ENCODE results near the gene FSTL4.

The FSTL4 gene

DNA sequence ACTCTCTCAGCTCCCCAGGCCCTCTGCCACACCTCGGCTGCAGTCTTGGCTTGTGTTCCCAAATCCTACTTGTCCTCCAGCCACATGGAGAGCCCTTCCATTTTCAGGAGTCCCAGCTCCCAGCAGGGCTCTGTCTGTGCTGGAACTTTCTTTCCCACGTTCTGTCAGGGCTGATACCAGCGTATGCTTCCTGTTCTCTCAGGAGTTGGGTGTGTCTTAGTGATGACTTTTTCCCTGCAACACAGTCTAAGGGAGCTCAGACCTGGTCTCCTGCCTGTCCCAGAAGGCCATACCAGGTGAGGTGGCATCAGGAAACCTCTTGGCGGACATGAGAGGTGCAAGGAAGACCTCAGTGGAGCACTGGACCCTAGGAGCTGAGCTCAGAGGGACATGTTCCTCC lies 334.0 kb downstream of the FSTL4 start:
- DNase-seq, result no peak

GRCh38 chr5:133277744-133278143 lies 334.6 kb downstream of the FSTL4 start:
- DNase-seq, result no peak

GRCh38 chr5:133276171-133276570 lies 336.2 kb downstream of the FSTL4 start:
- no peak for DNase-seq

DNA sequence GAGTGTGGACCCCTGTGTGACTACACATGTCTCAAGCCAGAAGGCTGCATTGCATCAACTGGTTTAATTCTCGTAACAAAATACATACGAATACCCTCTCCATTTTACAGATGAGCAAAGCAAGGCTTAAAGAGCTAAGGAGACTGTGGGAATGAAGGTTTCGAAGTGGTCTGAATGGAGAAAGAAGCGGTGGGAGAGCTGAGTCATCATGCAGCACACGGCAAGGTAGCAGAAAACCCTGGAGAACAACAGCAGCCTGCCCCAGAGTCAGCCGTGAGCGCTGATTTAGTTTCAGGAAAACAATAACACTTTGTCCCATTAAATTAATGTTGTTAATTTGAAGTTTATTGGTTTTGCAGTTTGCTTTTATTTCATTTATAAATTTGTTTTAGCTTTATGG lies 336.7 kb downstream of the FSTL4 start:
- no peak for DNase-seq

DNA sequence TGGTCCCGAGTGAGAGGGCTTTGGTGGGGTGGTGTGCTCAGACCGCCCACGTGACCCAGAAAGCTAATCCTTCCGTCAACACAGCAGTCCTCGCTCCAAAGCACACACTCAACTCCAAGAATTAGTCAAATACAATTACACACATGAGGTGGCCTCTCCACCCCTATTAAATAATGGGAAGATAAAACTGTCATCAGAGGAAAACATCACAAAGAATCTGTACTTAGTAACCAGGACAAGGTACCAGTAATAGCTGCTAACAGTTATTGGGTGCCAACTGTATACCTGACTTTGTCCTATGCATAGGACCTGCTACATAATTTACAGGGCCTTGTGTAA lies 337.8 kb downstream of the FSTL4 start:
- DNase-seq, result no peak

GRCh38 chr5:133273661-133274596 lies 338.4 kb downstream of the FSTL4 start:
- no peak for DNase-seq

GRCh38 chr5:133272345-133272744 lies 340.0 kb downstream of the FSTL4 start:
- no peak for DNase-seq

DNA sequence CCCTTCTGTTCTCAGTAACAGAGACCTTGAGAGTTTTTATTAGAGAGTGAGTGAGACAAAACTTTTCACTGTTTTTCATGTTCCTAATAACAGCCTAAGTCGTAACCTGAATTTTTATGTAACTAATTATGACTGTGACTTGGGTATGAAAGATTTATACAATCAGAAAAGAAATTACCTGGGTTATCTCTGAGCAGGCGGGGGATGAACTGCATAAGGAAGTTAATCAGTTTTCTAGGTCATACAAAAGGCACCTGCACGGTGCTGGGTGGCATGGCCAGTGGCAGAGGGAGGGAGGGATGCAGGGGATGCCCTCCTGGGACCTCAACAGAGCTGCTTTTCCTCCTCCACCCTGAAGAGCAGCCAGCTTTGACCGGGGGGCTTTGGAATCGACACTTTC lies 340.7 kb downstream of the FSTL4 start:
- no peak for DNase-seq

GRCh38 chr5:133269691-133270090 lies 342.6 kb downstream of the FSTL4 start:
- DNase-seq, result no peak

GRCh38 chr5:133267601-133268000 lies 344.7 kb downstream of the FSTL4 start:
- DNase-seq, result no peak

DNA sequence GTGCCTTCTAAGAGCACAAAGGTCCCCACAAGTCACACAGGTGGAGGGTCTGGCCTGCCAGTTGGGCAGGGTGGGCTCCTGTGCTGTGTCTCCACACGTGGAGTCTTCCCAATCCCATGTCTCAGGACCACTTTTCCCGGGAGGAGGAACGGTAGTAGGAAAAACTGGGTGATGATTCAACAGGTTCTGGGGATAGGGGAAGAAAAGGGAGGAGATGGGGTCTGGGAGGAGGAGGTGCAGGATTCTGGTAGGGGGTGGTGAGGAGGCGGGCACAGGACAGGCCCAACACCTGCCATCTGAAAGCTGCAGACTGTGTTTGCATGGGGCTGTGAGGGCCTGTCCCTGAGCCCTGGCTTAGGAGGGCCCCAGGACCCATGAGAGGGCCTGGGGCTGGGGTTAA lies 345.4 kb downstream of the FSTL4 start:
- no peak for DNase-seq

GRCh38 chr5:133266527-133266878 lies 345.8 kb downstream of the FSTL4 start:
- DNase-seq, result no peak

- DNase-seq, result no peak
Observed at GRCh38 chr5:133265720-133266526, 346.4 kb downstream of the FSTL4 start.

DNA sequence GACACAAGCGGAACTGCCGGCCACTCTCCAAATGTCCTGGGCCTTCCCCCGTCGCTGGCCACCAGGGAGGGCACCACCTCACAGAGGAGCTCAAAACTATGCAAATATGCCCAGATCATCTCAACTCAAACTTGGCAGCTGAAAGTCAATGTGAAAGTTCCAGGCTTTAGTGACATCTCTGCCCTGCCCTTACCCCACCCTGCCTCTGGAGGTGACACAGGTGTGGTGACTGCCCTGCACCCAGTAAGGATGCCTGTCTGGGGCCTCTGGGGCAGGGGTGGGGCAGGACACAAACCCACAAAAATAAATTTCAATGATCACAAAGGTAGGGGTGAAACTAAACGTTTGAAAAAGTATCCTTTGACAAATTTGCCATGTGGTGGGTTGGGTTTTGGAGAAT lies 347.1 kb downstream of the FSTL4 start:
- no peak for DNase-seq

- no peak for DNase-seq
Observed at GRCh38 chr5:133262690-133263089, 349.7 kb downstream of the FSTL4 start.

DNA sequence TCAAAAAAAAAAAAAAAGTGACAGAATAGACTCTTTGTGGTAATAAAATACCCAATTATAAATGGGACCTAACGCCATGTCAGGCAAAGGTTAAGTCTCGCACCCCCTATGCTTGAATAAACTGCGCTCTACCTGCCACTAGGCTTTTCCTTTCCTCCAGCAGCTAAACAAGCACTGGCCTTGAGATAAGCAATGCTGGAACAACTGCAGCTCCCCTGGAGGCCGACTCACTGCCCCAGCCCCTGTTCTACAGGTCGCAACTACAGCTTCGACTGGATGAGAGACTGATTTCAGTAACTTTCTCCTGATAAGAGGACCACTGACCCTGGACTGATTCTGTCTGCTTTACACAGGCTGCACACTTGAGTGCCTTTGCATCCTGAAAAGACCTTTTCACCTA lies 350.3 kb downstream of the FSTL4 start:
- DNase-seq, result no peak

- no peak for DNase-seq
Observed at GRCh38 chr5:133260715-133261114, 351.6 kb downstream of the FSTL4 start.

DNA sequence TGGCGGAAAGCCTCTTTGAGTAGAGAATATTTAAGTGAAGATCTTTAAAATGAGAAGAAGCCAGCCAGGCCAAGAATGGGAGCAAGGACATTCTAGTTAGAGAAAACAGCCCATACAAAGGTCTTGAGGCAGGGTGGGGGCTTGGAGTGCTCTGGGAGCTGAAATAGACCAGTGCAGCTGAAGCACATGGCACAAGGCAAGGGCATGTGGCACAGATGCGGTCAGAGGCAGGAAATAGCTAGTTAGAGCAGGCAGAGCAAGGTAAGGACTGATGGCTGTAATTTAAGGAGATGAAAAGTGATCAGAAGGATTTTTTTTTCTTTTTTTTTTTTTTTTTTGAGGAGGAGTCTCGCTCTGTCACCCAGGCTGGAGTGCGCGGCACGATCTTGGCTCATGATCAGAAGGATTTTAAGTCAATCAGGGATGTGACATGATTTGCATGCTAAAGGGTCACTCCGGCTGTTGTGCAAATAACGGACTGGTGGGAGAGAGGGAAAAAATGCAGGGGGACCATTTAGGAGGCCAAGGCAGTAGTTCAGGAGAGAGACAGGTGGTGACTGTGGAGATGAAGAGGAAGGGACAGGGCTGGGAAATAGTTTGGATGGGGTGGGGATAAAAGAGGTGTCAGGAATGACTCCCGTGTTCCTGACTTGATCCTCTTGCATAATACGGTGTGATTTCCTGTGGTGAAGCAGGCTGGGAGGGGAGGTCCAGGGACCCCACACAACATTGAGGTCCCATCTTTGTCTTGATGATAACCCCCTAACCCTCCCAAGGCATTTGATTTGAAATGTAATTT lies 352.9 kb downstream of the FSTL4 start:
- DNase-seq, result no peak

- no peak for DNase-seq
Observed at GRCh38 chr5:133257977-133258376, 354.4 kb downstream of the FSTL4 start.

DNA sequence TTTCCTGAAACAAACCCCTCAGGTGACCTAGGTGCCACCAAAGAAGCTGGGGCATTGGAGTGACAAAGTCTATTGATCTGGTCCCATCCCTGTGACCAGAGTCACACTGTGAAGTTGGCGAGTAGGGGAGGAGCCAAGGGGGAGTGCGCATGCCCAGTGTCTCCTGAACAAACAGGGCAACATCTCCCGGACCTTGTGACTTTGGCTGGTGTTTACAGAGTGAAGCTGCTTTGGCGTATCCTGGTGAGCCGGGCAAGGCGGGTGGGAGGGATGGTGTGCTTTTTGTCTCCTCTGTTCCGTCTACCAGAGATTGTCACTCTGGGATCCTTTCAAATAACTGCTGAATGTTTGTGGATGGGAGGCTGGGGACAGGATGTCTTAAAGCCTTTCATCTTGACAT lies 356.1 kb downstream of the FSTL4 start:
- no peak for DNase-seq

GRCh38 chr5:133254803-133255202 lies 357.5 kb downstream of the FSTL4 start:
- DNase-seq, result no peak

GRCh38 chr5:133253671-133254070 lies 358.7 kb downstream of the FSTL4 start:
- DNase-seq, result no peak

GRCh38 chr5:133253070-133253469 lies 359.3 kb downstream of the FSTL4 start:
- no peak for DNase-seq

DNA sequence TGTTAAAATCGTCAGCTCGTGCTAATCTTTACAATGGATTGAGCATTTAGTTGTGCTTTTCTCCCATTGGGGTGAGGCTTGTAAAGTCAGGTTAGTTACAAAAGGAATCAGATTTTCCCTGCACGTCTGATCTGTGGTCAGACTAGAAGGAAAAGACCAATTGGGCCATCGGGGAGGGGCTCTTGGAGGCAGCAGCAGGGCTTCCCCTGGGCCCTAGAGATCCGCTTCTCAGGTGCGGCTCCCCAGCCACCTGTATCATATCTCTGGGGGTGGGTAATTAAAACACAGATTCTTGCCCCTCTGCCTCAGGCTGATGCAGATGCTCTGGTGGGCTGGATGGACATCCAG lies 360.2 kb downstream of the FSTL4 start:
- DNase-seq, result no peak

Measured in stimulated activated naive CD4-positive, alpha-beta T cell treated with Interleukin-2 at 50 U/mL for 16 hours (primary cell).